ENCODE results near the gene GULP1.
"Not testable (repeated sequence)": the region's sequence is repeated elsewhere in the genome, so short reads cannot be mapped to it uniquely, and the experiment has no call there.

The GULP1 gene

GRCh38 chr2:188292348-188293239, 920 bp downstream of the GULP1 start:
- peak; percentile 89 for DNase-seq

GRCh38 chr2:188293601-188294351, 2.1 kb downstream of the GULP1 start:
- DNase-seq = peak; percentile 68

- no peak for DNase-seq
These were observed 2.8 kb downstream of the GULP1 start for GRCh38 chr2:188294352-188294926.

- DNase-seq = no peak
These were observed 3.5 kb downstream of the GULP1 start for GRCh38 chr2:188295067-188295685.

GRCh38 chr2:188297978-188298377, 6.3 kb downstream of the GULP1 start:
- DNase-seq = no peak

GRCh38 chr2:188298937-188299371, 7.3 kb downstream of the GULP1 start:
- DNase-seq = not testable (repeated sequence)

- DNase-seq = no peak
These were observed 11.8 kb downstream of the GULP1 start for GRCh38 chr2:188303363-188304031.

GRCh38 chr2:188305271-188305670, 13.6 kb downstream of the GULP1 start:
- no peak for DNase-seq

- no peak for DNase-seq
These were observed 14.6 kb downstream of the GULP1 start for GRCh38 chr2:188306271-188306670.

- DNase-seq = no peak
These were observed 16.2 kb downstream of the GULP1 start for GRCh38 chr2:188307850-188308283.

GRCh38 chr2:188308483-188308882, 16.8 kb downstream of the GULP1 start:
- DNase-seq = no peak

GRCh38 chr2:188309364-188309763, 17.7 kb downstream of the GULP1 start:
- DNase-seq = no peak

GRCh38 chr2:188314314-188315054, 22.8 kb downstream of the GULP1 start:
- no peak for DNase-seq

- DNase-seq = no peak
These were observed 24.1 kb downstream of the GULP1 start for GRCh38 chr2:188315750-188316149.

- DNase-seq = no peak
These were observed 24.7 kb downstream of the GULP1 start for GRCh38 chr2:188316342-188316741.

GRCh38 chr2:188316791-188317423, 25.2 kb downstream of the GULP1 start:
- no peak for DNase-seq

GRCh38 chr2:188318161-188318749, 26.6 kb downstream of the GULP1 start:
- DNase-seq = no peak

- no peak for DNase-seq
These were observed 28.2 kb downstream of the GULP1 start for GRCh38 chr2:188319838-188320237.

- no peak for DNase-seq
These were observed 29.2 kb downstream of the GULP1 start for GRCh38 chr2:188320861-188321260.

Data from right kidney (tissue), 1 donor.